Smooth muscle cell (in vitro differentiated cells): ENCODE data around the gene KDF1. TPM values are rescaled to one million over a fixed set of nuclear protein-coding genes. Genes with fewer than 3 reads are reported as not detected.
A peak's percentile ranks its signal among the peaks of the same experiment; 100 is the strongest.

Experiments
- DNase-seq: peaks from one replicate; lab custom pipeline; 2025; ENCODE audit not compliant: unreplicated experiment; lab: John Stamatoyannopoulos, UW
- H2AFZ ChIP-seq: fragments of 200-600 bp; sonication (generic); 2 replicates; pipeline ENCODE4 v1.6.0; 2016; ENCODE audit warnings: antibody characterized with exemption, low read depth, mild to moderate bottlenecking
- H3F3A ChIP-seq: fragments of 200-600 bp; sonication (generic); 2 replicates; pipeline ENCODE4 v1.6.0; 2017; ENCODE audit warnings: antibody characterized with exemption, low read depth
- H3K27ac ChIP-seq: fragments of 200-600 bp; sonication (generic); 2 replicates; pipeline ENCODE4 v1.5.1; 2016; ENCODE audit warnings: low read depth, mild to moderate bottlenecking
- H3K27me3 ChIP-seq: fragments of 200-600 bp; sonication (generic); 2 replicates; pipeline ENCODE4 v1.6.1; 2016; ENCODE audit warnings: low read depth, mild to moderate bottlenecking
- H3K36me3 ChIP-seq: fragments of 200-600 bp; sonication (generic); 2 replicates; pipeline ENCODE4 v1.5.1; 2016; ENCODE audit warnings: low read depth
- H3K4me1 ChIP-seq: fragments of 200-600 bp; sonication (generic); 2 replicates; pipeline ENCODE4 v1.5.1; 2016; ENCODE audit warnings: low read depth
- H3K4me2 ChIP-seq: fragments of 200-600 bp; sonication (generic); 2 replicates; pipeline ENCODE4 v1.6.0; 2016; ENCODE audit warnings: mild to moderate bottlenecking
- H3K4me3 ChIP-seq: fragments of 200-600 bp; sonication (generic); 2 replicates; pipeline ENCODE4 v1.5.1; 2016; ENCODE audit warnings: mild to moderate bottlenecking
- H3K79me2 ChIP-seq: fragments of 200-600 bp; sonication (generic); 2 replicates; pipeline ENCODE4 v1.6.0; 2016; ENCODE audit warnings: low read depth, mild to moderate bottlenecking
- H3K9ac ChIP-seq: fragments of 200-600 bp; sonication (generic); 2 replicates; pipeline ENCODE4 v1.6.0; 2016; ENCODE audit warnings: low read depth
- H3K9me3 ChIP-seq: fragments of 200-600 bp; sonication (generic); replicated peaks from 2 replicates; pipeline ENCODE4 v1.5.1; 2016; ENCODE audit warnings: low read depth
- H4K20me1 ChIP-seq: fragments of 200-600 bp; sonication (generic); 2 replicates; pipeline ENCODE4 v1.6.0; 2016; ENCODE audit warnings: low read depth
- CTCF ChIP-seq: fragments of 200-600 bp; sonication (generic); IDR thresholded peaks from 2 replicates; pipeline ENCODE4 v1.5.1; 2017; ENCODE audit warnings: borderline replicate concordance, mild to moderate bottlenecking, antibody characterized with exemption; ENCODE audit not compliant: insufficient read depth, poor library complexity, severe bottlenecking
- WGBS: methylation state at CpG from one replicate; pipeline ENCODE4 v1.1.7; 2016; ENCODE audit warnings: low lambda C conversion rate; 5-methylcytosine and 5-hydroxymethylcytosine counted together
- polyA plus RNA-seq: library from polyadenylated mRNA; unstranded; fragments of >200 nt; fragmentation: Nextera tagmentation; extraction: Ambion mirVana; gene quantifications from 2 replicates; pipeline ENCODE4 v1.2.1, GENCODE V29; 2016
- total RNA-seq: library from RNA; depleted of rRNA; stranded (reverse); fragments of >200 nt; gene quantifications from 2 replicates; pipeline ENCODE4 v1.2.3, GENCODE V29; 2014

Gene KDF1
- total and polyA plus RNA-seq, 2 experiments from 2014 or later, result 0.96 to 2.7 TPM

- Histone ChIP-seq H3K79me2 (no peaks in the 10 kb centered on the region), H3F3A (peaks cover 11% of the 10 kb centered on the region), H3K27ac (peak overlapping the region; percentile 19), H4K20me1 (peaks cover 12% of the 10 kb centered on the region), H3K27me3 (no peaks in the 10 kb centered on the region), H2AFZ (no peak overlapping the region), H3K9ac (no peak overlapping the region), H3K4me2 (peak overlapping the region; percentile 96), H3K4me1 (peaks cover 17% of the 10 kb centered on the region), H3K9me3 (no peaks in the 10 kb centered on the region), H3K4me3 (peak overlapping the region; percentile 78), H3K36me3 (no peaks in the 10 kb centered on the region)
- no peak for DNase-seq
- no peak for TF ChIP-seq CTCF
- 14% methylated on average over 15 of the region's 15 CpGs for whole genome bisulfite sequencing
Measured at GRCh38 chr1:26994787-26995517, 34.7 kb upstream of the KDF1 start.

- Histone ChIP-seq H3K36me3 (no peaks in the 10 kb centered on the region), H3K9me3 (no peaks in the 10 kb centered on the region), H3K9ac (peak overlapping the region; percentile 34), H2AFZ (no peak overlapping the region), H4K20me1 (peaks cover 12% of the 10 kb centered on the region), H3K79me2 (no peaks in the 10 kb centered on the region), H3K4me3 (peak overlapping the region; percentile 78), H3K4me1 (peaks cover 10% of the 10 kb centered on the region), H3K27me3 (no peaks in the 10 kb centered on the region), H3K4me2 (peak overlapping the region; percentile 96), H3F3A (peaks cover 9% of the 10 kb centered on the region), H3K27ac (no peak overlapping the region)
- no peak for DNase-seq
- 0% methylated on average over 42 of the region's 97 CpGs for WGBS
- TF ChIP-seq CTCF, result no peak
Measured at GRCh38 chr1:26994020-26994786, 33.9 kb upstream of the KDF1 start.

- no peaks in the 10 kb centered on the region for H3K9me3 ChIP-seq
- no peaks in the 10 kb centered on the region for H3K36me3 ChIP-seq
- no peaks in the 10 kb centered on the region for H3K79me2 ChIP-seq
- H3K4me3 ChIP-seq, result peak within 1 kb of the TSS; percentile 78
- peak within 1 kb of the TSS; percentile 96 for H3K4me2 ChIP-seq
- H3K4me1 ChIP-seq, result peaks cover 2% of the 10 kb centered on the region
- peaks cover 12% of the 10 kb centered on the region for H4K20me1 ChIP-seq
- under 1% methylated on average over 27 of the region's 61 CpGs for WGBS
- no peak within 1 kb of the TSS for H3K27ac ChIP-seq
- peak; percentile 60 for DNase-seq
- H3F3A ChIP-seq, result peaks cover 3% of the 10 kb centered on the region
- peak within 1 kb of the TSS; percentile 34 for H3K9ac ChIP-seq
- H3K27me3 ChIP-seq, result no peaks in the 10 kb centered on the region
- peak within 1 kb of the TSS; percentile 89 for H2AFZ ChIP-seq
- no peak for TF ChIP-seq CTCF
Measured at GRCh38 chr1:26993237-26994019, 33.2 kb upstream of the KDF1 start, which contains the start of gene TRNP1. Gene TRNP1, plus strand, starts transcription at chr1:26993692. Its CDS starts 95 bp downstream, at chr1:26993787.
